HG03432 (cell line): ENCODE measurements around the gene SLC30A5.
"Not testable (repeated sequence)": the region's sequence is repeated elsewhere in the genome, so short reads cannot be mapped to it uniquely, and the experiment has no call there.

Experiments
- ATAC-seq: cut with Tn5 transposase; IDR thresholded peaks from one replicate; pipeline ENCODE4 v1.9.1; 2021; ENCODE audit warnings: mild to moderate bottlenecking, moderate library complexity; ENCODE audit not compliant: unreplicated experiment

Gene SLC30A5

DNA sequence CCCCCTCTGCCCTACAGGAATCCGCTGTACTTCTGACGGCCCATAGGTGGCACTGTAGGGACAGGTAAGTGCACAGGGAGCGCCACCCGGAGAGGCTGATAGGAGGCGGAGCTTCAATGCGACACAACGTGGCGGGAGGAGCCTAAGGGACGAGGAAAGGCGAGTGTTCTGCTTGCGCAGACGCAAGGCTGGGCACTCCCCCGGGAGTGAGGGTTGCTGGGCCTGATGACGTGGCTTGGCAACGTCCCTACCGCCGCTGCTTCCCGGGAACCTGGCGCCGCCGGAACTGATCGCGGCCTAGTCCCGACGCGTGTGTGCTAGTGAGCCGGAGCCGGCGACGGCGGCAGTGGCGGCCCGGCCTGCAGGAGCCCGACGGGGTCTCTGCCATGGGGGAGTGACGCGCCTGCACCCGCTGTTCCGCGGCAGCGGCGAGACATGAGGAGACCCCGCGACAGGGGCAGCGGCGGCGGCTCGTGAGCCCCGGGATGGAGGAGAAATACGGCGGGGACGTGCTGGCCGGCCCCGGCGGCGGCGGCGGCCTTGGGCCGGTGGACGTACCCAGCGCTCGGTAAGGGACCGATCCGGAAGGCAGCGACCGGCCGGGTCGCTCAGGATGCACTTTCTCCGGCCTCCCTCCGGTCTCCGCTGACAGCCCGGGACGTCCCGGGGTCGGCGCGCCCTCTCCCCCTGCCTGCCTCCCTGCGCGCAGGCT lies at the start of gene SLC30A5:
Gene SLC30A5, plus strand, starts transcription at position 244 of the 712 bp plus-strand sequence. Its CDS starts 242 bp downstream, at position 486.
- peak; percentile 99 for ATAC-seq

DNA sequence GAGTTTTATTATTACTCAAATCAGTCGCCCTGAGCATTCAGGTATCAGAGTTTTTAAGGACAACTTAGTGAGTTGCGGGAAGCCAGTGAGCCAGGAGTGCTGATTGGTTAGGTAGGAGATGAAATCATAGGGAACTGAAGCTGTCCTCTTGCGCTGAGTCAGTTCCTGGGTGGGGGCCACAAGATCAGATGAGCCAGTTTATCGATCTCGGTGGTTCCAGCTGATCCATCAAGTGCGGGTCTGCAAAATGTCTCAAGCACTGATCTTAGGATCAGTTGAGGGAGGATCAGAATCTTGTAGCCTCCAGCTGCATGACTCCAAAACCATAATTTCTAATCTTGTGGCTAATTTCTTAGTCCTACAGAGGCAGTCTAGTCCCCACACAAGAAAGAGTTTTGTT lies 48.6 kb upstream of the SLC30A5 start:
- ATAC-seq: not testable (repeated sequence)

DNA sequence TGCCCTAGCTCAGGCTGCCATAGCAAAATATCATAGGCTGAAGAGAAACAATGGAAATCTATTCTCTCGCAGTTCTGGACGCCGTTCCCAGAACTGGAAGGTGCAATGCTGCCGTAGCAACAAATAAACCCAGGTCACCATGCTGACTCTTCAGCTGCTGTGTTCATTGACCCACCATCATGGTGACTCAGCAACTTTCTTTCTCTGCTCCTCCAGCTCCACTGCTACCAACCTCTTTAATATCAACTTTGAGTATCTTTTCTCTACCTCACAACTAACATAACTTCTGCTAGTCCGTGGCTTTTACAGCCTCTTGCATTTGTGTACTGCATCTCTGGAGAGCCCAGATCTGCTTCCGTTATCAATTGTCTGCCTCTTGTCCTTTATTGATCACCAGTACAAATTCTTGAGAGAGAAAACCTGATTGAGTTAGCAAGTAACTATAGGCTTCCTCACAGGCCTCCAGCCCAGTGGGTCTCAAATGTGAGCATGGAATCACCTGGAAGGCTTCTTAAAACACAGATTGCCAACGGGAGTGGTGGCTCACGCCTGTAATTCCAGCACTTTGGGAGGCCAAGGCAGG lies 47.3 kb upstream of the SLC30A5 start:
- no peak for ATAC-seq

DNA sequence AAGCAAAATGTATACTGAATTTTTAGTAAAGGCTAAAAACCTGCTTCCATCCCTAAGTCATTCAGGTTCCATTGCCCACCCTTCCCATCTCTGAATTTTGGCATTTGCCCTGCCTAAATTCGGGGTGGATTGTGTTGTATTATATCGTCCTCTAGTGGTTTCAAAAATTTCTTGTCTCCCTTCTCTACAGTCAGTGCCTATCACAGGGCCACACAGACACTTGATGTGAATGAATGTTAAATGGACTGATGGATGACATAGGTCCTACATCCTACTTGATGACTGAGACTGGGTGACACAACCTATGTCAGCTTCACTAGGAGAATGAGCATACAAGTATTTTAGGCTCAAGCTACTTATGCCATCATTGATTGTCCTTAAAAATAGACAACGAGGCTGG lies 45.6 kb upstream of the SLC30A5 start:
- ATAC-seq: no peak

DNA sequence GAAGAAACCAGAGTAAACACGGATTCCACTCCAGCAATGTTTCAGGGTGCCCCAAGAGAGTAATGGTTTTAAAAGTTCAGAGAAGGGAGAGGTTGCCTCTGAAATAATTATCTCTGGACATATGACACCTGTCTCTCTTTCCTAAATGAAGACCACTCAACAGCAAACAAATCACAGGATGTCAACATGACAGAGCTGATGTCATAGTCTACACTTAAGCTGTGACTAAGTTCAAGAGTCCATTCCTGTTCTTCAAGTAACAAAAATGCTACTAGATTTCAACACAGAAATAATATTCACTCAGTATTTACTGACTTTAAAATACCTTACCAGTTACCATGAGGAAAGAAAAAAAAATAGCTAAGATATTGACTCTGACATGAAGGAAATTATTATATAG lies 44.7 kb upstream of the SLC30A5 start:
- ATAC-seq: no peak

DNA sequence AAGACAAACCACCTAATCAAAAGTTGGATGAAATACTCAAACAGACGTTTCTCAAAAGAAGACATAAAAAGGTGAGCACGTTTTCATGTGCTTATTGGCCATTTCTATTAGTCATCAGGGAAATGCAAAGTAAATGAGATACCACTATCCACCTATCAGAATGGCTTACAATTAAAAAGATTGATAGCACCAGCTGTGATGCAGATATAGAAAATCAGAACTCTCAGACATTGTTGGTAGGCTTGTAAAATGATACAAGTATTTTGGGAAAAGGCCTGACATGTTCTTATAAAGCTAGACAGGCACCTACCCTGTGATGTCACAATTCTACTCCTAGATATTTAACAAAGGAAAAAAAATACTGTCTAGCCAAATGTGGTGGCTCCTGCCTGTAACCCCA lies 44.0 kb upstream of the SLC30A5 start:
- no peak for ATAC-seq

DNA sequence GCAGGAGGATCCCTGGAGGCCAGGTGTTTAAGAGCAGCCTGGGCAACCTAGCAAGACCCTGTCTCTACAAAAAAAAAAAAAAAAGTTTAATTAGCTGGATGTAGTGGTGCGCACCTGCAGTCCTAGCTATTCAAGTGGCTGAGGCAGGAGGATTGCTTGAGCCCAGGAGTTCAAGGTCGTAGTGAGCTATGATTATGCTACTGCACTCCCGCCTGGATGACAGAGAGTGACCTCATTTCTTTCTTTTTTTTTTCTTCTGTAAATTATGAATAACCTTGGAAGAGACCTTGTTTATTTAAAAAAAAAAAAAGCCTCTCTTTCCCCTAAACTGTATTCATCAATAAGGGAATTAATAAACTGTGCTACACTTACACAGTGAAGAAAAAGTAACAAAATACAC lies 43.6 kb upstream of the SLC30A5 start:
- ATAC-seq: no peak

DNA sequence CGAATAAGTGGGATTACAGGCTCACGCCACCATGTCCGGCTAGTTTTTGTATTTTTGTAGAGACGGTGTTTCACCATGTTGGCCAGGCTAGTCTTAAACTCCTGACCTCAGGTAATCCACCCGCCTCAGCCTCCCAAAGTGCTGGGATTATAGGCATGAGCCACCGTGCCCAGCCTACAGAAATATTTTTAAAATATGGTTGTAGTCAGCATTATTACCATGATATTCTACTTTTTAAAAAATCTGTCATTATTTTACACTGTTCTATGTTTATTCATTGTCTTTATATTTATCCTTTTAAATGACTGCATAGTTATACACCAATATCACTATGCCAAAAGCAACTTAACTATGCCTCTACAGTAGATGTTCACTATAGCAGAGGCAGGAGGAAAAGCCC lies 41.6 kb upstream of the SLC30A5 start:
- ATAC-seq: no peak

DNA sequence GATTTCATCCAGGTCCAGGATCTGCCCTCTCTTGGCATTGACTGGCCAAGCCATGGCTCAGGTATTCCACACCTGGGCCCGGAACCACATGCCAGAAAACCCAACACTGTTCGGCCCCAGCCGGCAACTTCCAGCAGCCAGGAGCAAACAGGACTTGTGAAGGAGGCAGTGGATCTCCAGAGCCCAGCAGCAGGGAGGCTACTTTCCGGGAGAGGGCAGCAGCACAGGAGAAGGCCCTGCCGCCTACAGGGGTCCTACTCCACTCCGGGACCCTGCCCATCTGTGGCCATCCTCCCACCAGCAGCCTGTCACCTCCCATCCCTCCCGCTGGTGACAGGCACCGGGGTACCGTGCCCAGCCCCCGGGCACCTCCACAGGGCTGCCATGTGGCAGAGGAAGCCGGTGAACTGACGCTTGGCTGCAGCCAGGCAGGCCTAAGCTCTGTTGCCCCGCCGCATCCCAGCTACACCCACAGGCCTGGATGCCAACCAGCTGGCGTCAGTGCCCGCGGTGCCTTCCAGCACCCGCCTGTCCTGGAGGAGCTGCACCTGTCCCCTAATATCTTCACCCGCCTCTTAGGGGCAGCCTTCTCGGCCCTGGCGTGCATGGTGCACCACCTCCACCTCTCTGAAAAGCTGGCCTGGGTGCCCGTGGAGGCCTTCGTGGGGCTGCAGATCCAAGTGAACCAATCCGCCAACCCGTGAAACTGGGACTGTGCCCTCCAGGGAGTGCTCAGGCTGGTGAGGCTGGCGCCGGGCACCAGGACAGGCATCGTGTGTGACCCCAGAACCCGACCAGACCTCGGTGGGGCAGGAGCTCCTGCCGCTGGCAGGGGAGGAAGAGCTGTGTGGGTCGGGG lies 18.9 kb upstream of the SLC30A5 start:
- ATAC-seq: no peak

DNA sequence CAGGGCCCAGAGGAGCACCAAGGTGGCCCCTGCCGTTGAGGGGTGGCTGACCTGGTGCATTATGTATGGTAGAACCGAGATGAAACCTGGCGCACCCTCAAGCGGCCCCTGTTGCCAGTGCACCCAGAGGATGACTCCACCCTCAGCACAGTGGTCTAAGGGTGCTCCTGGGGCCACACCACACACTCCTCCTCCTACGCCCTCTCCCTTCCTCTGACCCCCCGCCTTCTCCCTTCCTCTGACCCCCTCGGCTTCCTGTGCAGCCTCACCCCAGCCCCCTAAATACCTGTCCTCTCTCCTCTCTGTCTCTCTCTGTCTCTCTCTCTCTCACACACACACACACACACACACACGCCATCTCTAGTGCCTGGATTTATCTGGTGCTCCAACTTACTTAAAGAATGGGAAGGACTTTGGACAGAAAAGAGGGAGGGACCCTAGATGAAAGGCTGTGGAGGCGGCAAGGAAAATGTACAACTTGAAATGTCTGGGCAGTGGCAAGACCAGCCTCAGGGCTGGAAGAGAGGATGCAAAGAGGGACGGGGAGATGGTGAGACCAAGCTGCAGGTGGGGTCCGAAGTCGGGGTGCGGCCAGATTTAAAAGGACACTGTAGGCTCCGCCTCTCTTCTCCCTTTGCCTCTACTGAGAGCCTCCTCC lies 18.2 kb upstream of the SLC30A5 start:
- ATAC-seq: no peak

DNA sequence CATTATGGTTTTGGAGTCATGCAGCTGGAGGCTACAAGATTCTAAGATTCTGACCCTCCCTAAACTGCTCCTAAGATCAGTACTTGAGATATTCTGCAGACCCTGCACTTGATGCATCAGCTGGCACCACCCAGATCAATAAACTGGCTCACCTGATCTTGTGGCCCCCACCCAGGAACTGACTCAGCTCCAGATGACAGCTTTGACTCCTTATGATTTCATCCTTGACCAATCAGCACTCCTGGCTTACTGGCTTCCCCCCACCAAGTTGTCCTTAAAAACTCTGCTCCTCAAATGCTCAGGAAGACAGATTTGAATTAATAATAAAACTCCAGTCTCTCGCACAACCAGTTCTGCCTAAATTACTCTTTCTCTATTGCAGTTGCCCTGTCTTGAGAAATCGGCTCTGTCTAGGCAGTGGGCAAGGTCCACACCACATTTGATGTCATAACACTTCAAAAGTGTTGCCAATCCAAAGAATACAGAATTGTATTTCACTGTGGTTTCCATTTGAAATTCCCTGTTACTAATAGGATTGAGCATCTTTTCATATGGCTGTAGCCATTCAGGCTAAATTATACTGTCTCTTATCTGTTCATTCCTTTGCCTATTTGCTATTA lies 14.8 kb upstream of the SLC30A5 start:
- ATAC-seq: no peak

DNA sequence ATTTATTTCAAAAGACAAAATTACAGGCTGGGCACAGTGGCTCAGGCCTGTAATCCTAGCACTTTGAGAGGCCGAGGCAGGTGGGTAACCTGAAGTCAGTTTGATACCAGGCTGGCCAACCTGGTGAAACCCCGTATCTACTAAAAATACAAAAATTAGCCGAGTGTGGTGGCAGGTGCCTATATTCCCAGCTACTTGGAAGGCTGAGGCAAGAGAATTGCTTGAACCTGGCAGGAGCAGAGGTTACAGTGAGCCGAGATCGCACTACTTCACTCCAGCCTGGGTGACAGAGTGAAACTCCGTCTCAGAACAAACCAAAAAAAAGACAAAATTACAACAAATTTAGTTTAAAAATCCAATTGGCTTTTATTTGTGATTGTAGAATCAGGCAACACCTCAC lies 14.3 kb upstream of the SLC30A5 start:
- no peak for ATAC-seq

DNA sequence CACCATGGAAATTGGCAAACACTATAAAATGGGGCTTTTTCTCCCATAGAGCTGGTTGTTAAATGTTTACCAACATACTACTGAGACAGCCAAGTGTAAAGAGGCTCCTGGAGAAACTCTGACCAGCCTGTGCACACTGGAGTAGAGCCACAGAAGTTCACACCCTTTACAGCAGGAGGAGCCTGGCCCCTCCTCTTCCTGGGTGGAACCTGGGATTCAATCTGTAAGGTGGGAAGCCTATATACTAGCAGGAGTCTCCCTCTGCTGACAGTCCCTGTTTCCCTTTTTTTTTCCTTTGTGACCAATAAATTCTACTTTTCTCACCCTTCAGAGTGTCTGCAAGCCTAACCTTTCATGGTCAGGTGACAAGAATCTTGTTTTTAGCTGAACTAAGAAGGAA lies 10.4 kb upstream of the SLC30A5 start:
- ATAC-seq: no peak

DNA sequence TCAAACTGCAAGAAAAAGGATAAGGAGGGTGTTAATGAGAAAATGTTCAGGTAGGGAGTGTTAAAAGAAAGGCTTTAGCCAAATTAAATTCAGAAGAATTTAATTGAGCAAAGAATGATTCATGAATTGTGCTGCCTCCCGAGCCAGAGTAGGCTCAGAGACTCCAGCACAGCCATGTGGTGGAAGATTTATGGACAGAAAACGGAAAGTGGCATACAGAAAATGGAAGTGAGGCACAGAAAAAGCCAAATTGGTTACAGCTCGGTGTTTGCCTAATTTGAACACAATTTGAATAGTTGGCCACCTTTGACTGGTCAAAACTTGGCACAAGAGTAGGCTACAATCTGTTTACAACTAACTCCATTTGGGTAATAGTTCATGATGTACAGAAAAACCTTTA lies 9.6 kb upstream of the SLC30A5 start:
- ATAC-seq: no peak

DNA sequence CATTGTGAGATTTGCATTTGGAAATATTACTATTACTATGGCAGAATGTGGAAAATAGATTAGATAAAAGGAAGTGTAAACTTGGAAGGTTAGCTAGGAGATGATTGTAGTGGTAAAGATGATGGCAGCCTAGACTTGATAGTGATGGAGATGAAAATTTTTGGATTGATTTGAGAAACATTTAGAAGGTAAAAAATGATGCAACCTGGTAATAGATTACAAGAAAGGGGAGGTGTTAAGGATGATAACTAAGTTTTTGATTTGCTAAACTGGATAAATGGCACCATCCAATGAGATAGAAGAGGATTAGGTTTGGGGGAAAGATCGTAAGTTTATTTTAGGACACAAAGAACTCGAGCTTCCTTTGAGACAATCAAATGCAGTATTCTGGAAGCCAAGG lies 8.9 kb upstream of the SLC30A5 start:
- no peak for ATAC-seq

DNA sequence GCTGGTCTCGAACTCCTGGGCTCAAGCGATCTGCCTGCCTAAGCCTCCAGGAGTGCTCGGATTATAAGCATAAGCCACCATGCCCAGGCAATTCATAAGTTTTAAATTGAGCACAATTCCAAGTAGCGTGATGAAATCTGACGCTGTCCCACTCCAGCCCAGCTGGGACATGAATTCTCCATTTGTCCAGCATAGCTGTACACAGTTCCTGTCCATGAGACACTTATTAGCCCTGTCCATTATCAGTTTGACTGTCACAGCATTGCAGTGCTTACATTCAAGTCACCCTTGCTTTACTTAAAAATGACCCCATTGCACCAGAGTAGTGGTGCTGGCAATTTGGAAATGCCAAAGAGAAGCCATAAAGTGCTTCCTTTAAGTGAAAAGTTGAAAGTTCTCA lies 7.6 kb upstream of the SLC30A5 start:
- ATAC-seq: no peak

DNA sequence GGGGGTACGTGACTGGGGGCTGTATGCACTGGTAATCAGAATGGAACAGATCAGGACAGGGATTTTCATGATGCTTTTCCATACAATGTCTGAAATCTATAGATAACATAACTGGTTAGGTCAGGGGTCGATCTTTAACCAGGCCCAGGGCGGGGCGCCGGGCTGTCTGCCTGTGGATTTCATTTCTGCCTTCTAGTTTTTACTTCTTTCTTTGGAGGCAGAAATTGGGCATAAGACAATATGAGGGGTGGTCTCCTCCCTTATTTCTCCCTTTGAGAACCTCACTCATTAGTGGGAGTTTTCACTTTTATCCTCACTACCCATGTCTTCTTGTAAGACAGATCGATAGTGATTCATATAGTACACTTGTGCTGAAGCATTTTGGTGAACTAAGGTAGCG lies 5.8 kb upstream of the SLC30A5 start:
- ATAC-seq: not testable (repeated sequence)

DNA sequence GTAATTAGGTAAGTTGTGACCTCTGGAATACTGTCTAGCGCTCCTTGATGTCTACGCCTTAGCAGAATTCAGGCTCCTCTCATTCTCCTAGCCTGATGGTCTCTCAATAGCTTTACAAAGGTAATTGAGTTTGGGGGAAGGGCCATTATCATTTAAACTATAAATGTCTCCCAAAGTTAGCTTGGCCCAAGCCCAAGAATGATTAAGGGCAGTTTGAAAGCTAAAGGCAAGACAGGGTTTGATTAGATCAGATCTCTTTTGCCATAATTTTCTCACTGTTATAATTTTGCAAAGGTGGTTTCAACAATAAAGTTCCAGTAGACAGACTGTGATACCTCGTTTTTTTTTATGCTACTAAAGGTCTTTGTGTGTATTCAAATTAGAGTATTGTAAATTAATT lies 3.7 kb upstream of the SLC30A5 start:
- ATAC-seq: no peak

DNA sequence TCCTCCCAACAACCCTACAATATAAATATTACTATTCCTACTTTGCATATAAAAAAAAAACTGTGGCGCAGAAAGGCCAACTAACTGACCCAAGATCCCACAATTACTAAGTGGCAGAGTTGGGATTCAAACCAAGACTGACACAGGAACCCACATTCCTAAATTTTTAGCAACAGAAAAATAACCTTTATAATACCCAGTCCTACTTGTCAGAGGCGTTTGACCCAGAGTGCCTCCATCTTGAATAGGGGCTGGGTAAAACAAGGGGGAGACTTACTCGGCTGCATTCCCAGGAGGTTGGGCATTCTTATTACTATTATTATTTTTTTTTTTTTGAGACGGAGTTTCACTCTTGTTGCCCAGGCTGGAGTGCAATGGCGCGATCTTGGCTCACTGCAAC lies 2.0 kb upstream of the SLC30A5 start:
- ATAC-seq: no peak

DNA sequence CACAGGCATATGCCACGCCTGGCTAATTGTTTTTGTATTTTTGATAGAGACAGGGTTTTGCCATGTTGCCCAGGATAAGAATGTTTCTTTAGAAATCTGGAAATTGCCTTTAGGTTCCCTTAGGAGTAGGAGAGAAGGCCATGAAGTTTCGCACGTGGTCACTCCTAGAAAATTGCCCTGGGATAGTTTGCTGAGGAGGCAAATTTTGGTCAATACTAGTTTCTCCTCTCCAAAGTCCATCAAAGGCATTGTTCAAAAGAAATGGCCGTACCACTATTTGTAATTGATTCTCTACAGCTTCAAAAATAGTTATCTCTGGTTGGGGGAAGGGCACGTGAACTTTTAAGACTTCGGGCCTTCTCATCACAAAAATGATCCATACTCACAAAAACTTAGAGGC lies 845 bp upstream of the SLC30A5 start:
- no peak for ATAC-seq

DNA sequence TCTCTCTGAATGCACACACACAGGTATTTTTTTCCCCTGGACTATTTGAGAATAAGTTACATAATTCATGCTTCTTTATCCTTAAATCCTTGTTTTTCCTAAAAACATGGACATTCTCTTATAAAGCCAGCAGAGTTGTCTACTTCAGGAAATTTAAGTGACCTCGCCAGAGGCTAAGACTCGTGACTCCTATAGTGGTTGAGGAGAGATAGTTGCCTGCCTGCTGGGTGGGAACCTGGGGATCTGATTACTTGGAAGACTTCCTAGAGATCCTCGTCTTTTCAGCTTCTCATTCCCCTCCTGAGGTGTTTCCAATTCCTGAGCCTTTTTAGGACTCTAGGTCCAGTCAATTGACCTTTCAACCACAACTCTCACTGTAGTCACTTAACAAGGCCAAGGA lies 5.5 kb downstream of the SLC30A5 start:
- ATAC-seq: no peak
